HK-2 (cell line): ENCODE measurements around the gene KLF1.
"Not testable (repeated sequence)": the region's sequence is repeated elsewhere in the genome, so short reads cannot be mapped to it uniquely, and the experiment has no call there.

Experiments used
- DNase-seq: peaks from one replicate; pipeline ENCODE4 v3.0.0-alpha.2; 2018; ENCODE audit not compliant: unreplicated experiment

KLF1 gene

GRCh38 chr19:12890787-12891552 is 4.0 kb upstream of the KLF1 start, which contains the start of gene GCDH:
Gene GCDH (plus strand): TSS chr19:12891160. CDS start chr19:12891305, 145 bp downstream.
- peak; percentile 97 for DNase-seq

GRCh38 chr19:12890299-12890786 is 3.3 kb upstream of the KLF1 start:
- DNase-seq, result not testable (repeated sequence)

GRCh38 chr19:12888006-12888603 is 1.1 kb upstream of the KLF1 start:
- no peak for DNase-seq

GRCh38 chr19:12886651-12886968 is 391 bp downstream of the KLF1 start:
- DNase-seq, result no peak

GRCh38 chr19:12885749-12886650 is 1.0 kb downstream of the KLF1 start:
- no peak for DNase-seq

GRCh38 chr19:12884926-12885748 is 1.9 kb downstream of the KLF1 start:
- no peak for DNase-seq

GRCh38 chr19:12884627-12884925 is 2.4 kb downstream of the KLF1 start:
- no peak for DNase-seq

GRCh38 chr19:12884202-12884601 is 2.8 kb downstream of the KLF1 start:
- no peak for DNase-seq

GRCh38 chr19:12882589-12882988 is 4.4 kb downstream of the KLF1 start:
- DNase-seq, result no peak

- peak; percentile 92 for DNase-seq
Measured at GRCh38 chr19:12881172-12881808, 5.7 kb downstream of the KLF1 start, which contains the start of gene DNASE2. Gene DNASE2 (minus strand): TSS chr19:12881449. CDS start chr19:12881375, 74 bp downstream.

- peak; percentile 41 for DNase-seq
Measured at GRCh38 chr19:12880551-12881171, 6.3 kb downstream of the KLF1 start.

GRCh38 chr19:12875086-12875485 is 11.9 kb downstream of the KLF1 start:
- no peak for DNase-seq

- DNase-seq, result no peak
Measured at GRCh38 chr19:12873891-12874745, 12.9 kb downstream of the KLF1 start.

GRCh38 chr19:12872941-12873890 is 13.8 kb downstream of the KLF1 start:
- no peak for DNase-seq

GRCh38 chr19:12872255-12872654 is 14.7 kb downstream of the KLF1 start:
- no peak for DNase-seq

GRCh38 chr19:12871681-12872080 is 15.3 kb downstream of the KLF1 start:
- DNase-seq, result no peak

GRCh38 chr19:12868540-12869112 is 18.4 kb downstream of the KLF1 start:
- no peak for DNase-seq
